ENCODE results near the gene ANKRD26. TPM values are rescaled to one million over a fixed set of nuclear protein-coding genes. Genes with fewer than 3 reads are reported as not detected.

The ANKRD26 gene
- total and polyA plus RNA-seq, 8 donors = 1.2 to 46.1 (median 9.0) TPM

- Histone ChIP-seq H3K36me3 (peaks cover 0 to 22% (median 3%) of the 10 kb centered on the region in 4 donors), H3K27ac (no peak overlapping the region), H3K27me3 (no peaks in the 10 kb centered on the region), H3K9me3 (no peaks in the 10 kb centered on the region), H3K4me3 (no peak overlapping the region), H3K4me1 (no peaks in the 10 kb centered on the region)
- 18 to 100% (median 91%) methylated on average over 1 of the region's 1 CpG for WGBS, 5 donors
- intact Hi-C loops (cut with DNase I; ENCODE audit: low total_unique reads) = no loop called here
- DNase-seq = no peak
- no peak for TF ChIP-seq CTCF (IDR thresholded peaks at IDR 0.05)
- TF ChIP-seq POLR2AphosphoS5 (IDR thresholded peaks at IDR 0.05) = no peak
These were observed 117.1 kb downstream of the ANKRD26 start for GRCh38 chr10:26983156-26983555.

GRCh38 chr10:26982058-26982457 lies 118.2 kb downstream of the ANKRD26 start:
- TF ChIP-seq POLR2A (IDR thresholded peaks at IDR 0.05) = no peak
- TF ChIP-seq CTCF (IDR thresholded peaks at IDR 0.05) = no peak
- no peak for TF ChIP-seq POLR2AphosphoS5 (IDR thresholded peaks at IDR 0.05)
- no peak for TF ChIP-seq EP300 (IDR thresholded peaks at IDR 0.05)
- no peak overlapping the region for H3K27ac ChIP-seq
- intact Hi-C loops (cut with DNase I; ENCODE audit: low total_unique reads) = no loop called here
- no peaks in the 10 kb centered on the region for H3K27me3 ChIP-seq
- no peaks in the 10 kb centered on the region for H3K4me1 ChIP-seq
- 56 to 74% (median 64%) methylated on average over 1 of the region's 1 CpG for WGBS, 5 donors
- H3K9me3 ChIP-seq = no peaks in the 10 kb centered on the region
- DNase-seq = no peak
- peaks cover 0 to 30% (median 3%) of the 10 kb centered on the region in 4 donors for H3K36me3 ChIP-seq
- H3K4me3 ChIP-seq = no peak overlapping the region

- intact Hi-C loops (cut with DNase I; ENCODE audit: low total_unique reads) = no loop called here
- 67 to 81% (median 75%) methylated on average over 4 of the region's 4 CpGs for WGBS, 5 donors
These were observed 119.0 kb downstream of the ANKRD26 start for GRCh38 chr10:26981232-26981824.

GRCh38 chr10:26978519-26978918 lies 121.8 kb downstream of the ANKRD26 start:
- TF ChIP-seq POLR2A (IDR thresholded peaks at IDR 0.05) = no peak
- TF ChIP-seq CTCF (IDR thresholded peaks at IDR 0.05) = no peak
- no peak for TF ChIP-seq EP300 (IDR thresholded peaks at IDR 0.05)
- no peak for TF ChIP-seq POLR2AphosphoS5 (IDR thresholded peaks at IDR 0.05)
- whole genome bisulfite sequencing, 5 donors = 88 to 94% (median 91%) methylated on average over 4 of the region's 4 CpGs
- Histone ChIP-seq H3K9me3 (no peaks in the 10 kb centered on the region), H3K4me1 (no peaks in the 10 kb centered on the region), H3K36me3 (peaks cover 0 to 45% (median 3%) of the 10 kb centered on the region in 4 donors), H3K27me3 (no peaks in the 10 kb centered on the region), H3K4me3 (no peak overlapping the region), H3K27ac (no peak overlapping the region)
- DNase-seq = no peak
- intact Hi-C loops (cut with DNase I; ENCODE audit: low total_unique reads) = no loop called here

More at GRCh38 chr10:26981232-26981824, 119.0 kb downstream of the ANKRD26 start:
- no peak overlapping the region for H3K27ac ChIP-seq
- TF ChIP-seq CTCF (IDR thresholded peaks at IDR 0.05) = no peak
- no peak for TF ChIP-seq POLR2AphosphoS5 (IDR thresholded peaks at IDR 0.05)
- no peak for TF ChIP-seq EP300 (IDR thresholded peaks at IDR 0.05)
- TF ChIP-seq POLR2A (IDR thresholded peaks at IDR 0.05) = no peak
- H3K36me3 ChIP-seq = peaks cover 0 to 34% (median 3%) of the 10 kb centered on the region in 4 donors
- no peak for DNase-seq
- H3K4me1 ChIP-seq = no peaks in the 10 kb centered on the region
- H3K27me3 ChIP-seq = no peaks in the 10 kb centered on the region
- no peaks in the 10 kb centered on the region for H3K9me3 ChIP-seq
- H3K4me3 ChIP-seq = no peak overlapping the region
